ENCODE data around the gene BAAT. TPM values are rescaled to one million over a fixed set of nuclear protein-coding genes. Genes with fewer than 3 reads are reported as not detected.
"Not testable (repeated sequence)": the region's sequence is repeated elsewhere in the genome, so short reads cannot be mapped to it uniquely, and the experiment has no call there.

Gene BAAT
- total RNA-seq (2014; rRNA removed; shearing (Covaris generic)): not detected in 2 replicates
- 0.19 TPM in 1 of 2 replicates, not detected in the other for polyA plus RNA-seq (2016; fragmentation: Nextera tagmentation; extraction: Ambion mirVana)

DNA sequence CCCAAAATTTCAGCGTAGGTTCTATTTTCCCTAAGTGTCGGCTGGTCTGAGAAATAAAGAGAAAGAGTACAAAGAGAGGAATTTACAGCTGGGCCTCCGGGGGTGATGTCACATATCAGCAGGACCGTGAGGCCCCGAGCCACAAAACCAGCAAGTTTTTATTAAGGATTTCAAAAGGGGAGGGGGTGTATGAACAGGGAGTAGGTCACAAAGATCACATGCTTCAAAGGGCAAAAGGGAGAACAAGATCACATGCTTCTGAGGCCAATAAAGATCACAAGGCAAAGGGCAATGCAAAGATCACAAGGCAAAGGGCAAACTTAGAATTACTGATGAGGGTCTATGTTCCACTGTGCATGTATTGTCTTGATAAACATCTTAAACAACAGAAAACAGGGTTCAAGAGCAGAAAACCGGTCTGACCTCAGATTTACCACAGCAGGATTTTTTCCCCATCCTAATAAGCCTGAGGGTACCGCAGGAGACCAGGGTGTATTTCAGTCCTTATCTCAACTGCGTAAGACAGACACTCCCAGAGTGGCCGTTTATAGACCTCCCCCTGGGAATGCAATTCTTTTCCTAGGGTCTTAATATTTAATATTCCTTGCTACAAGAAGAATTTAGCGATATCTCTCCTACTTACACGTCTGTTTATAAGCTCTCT, at the start of gene BAAT:
TSS of gene BAAT (minus strand) at position 134 of the 664 bp plus-strand sequence. CDS start 13,602 bp downstream, outside the sequence.
- H3K4me1 ChIP-seq (ENCODE audit: insufficient read depth); H3K36me3 ChIP-seq (ENCODE audit: low read depth); in situ Hi-C loops (cut with MboI); H3K9me2 ChIP-seq (ENCODE audit: insufficient read depth); H3K79me2 ChIP-seq (ENCODE audit: insufficient read depth); H3K4me3 ChIP-seq; H3F3A ChIP-seq (ENCODE audit: insufficient read depth); H2AFZ ChIP-seq; H4K20me1 ChIP-seq (ENCODE audit: insufficient read depth); H3K9me3 ChIP-seq (ENCODE audit: low read depth); DNase-seq; H3K27me3 ChIP-seq (replicated peaks; ENCODE audit: insufficient read depth); H3K27ac ChIP-seq; H3K4me2 ChIP-seq (ENCODE audit: unreplicated experiment); H3K9ac ChIP-seq: not testable (repeated sequence)
- 94 to 96% methylated on average over 11 of the region's 11 CpGs for WGBS, 2 experiments (ENCODE audit: low coverage in 1 of 2, low lambda C conversion rate in 2 of 2, missing lambda C conversion rate in 2 of 2)

DNA sequence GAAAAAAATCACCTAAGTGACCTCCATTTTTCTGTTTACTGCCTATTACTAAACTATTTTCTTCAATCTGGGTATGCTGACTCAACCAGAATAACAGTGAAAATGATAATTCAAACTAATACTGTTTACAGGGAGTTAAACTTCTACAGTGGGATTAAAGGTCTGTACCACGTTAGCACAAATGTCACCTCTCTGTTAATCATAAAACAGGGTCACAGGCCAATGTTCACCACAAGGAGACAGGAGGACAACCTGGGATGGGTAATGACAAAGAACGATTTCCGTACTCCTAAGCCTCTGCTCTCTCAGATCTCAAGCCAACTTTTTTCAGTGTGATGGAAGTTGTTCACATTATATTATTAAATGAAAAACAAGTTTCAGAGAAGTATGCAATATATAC, 48.4 kb upstream of the BAAT start:
- 40 to 41% methylated on average over 3 of the region's 3 CpGs for WGBS, 2 experiments (ENCODE audit: low coverage in 1 of 2, low lambda C conversion rate in 2 of 2, missing lambda C conversion rate in 2 of 2)
- no peak for DNase-seq
- Histone ChIP-seq H3K27ac (no peak overlapping the region), H2AFZ (no peak overlapping the region), H3K79me2 (ENCODE audit: insufficient read depth) (no peaks in the 10 kb centered on the region), H3K4me2 (ENCODE audit: unreplicated experiment) (no peak overlapping the region), H4K20me1 (ENCODE audit: insufficient read depth) (no peaks in the 10 kb centered on the region), H3F3A (ENCODE audit: insufficient read depth) (no peaks in the 10 kb centered on the region), H3K4me1 (ENCODE audit: insufficient read depth) (no peaks in the 10 kb centered on the region), H3K9me2 (ENCODE audit: insufficient read depth) (no peaks in the 10 kb centered on the region), H3K9me3 (ENCODE audit: low read depth) (no peaks in the 10 kb centered on the region), H3K36me3 (ENCODE audit: low read depth) (no peaks in the 10 kb centered on the region), H3K4me3 (no peak overlapping the region), H3K9ac (no peak overlapping the region), H3K27me3 (replicated peaks; ENCODE audit: insufficient read depth) (peaks cover 9% of the 10 kb centered on the region)
- TF ChIP-seq EZH2 (IDR thresholded peaks at IDR 0.05; ENCODE audit: insufficient read depth, poor library complexity, severe bottlenecking) (no peak), EZH2phosphoT487 (IDR thresholded peaks at IDR 0.05; ENCODE audit: insufficient read depth, low read depth) (no peak)
- in situ Hi-C loops (cut with MboI): no loop called here

DNA sequence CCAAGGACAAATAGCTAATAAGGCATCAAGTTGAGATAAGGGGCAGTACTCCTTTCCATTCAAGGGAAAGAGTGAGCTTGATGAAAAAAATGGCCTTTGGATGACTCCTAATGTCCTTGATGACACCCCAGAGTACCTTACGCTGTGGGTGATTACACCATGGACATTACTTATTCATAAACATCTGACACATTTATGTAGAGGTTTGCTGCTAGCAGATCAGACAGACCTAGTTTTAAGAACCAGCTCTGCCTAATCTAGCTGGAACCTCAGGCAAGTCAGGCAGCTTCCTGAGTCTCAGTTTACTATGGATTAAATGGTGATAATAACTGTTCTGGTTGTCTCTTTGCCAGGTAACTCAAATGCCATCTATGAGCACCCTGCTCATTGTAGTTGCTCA, 47.9 kb upstream of the BAAT start:
- Histone ChIP-seq H3K36me3 (ENCODE audit: low read depth) (no peaks in the 10 kb centered on the region), H3K4me3 (no peak overlapping the region), H2AFZ (no peak overlapping the region), H3K4me2 (ENCODE audit: unreplicated experiment) (no peak overlapping the region), H3K4me1 (ENCODE audit: insufficient read depth) (no peaks in the 10 kb centered on the region), H3F3A (ENCODE audit: insufficient read depth) (no peaks in the 10 kb centered on the region), H4K20me1 (ENCODE audit: insufficient read depth) (no peaks in the 10 kb centered on the region), H3K27ac (no peak overlapping the region), H3K9ac (no peak overlapping the region), H3K9me3 (ENCODE audit: low read depth) (no peaks in the 10 kb centered on the region), H3K79me2 (ENCODE audit: insufficient read depth) (no peaks in the 10 kb centered on the region), H3K9me2 (ENCODE audit: insufficient read depth) (no peaks in the 10 kb centered on the region), H3K27me3 (replicated peaks; ENCODE audit: insufficient read depth) (peaks cover 9% of the 10 kb centered on the region)
- in situ Hi-C loops (cut with MboI): no loop called here
- TF ChIP-seq EZH2 (IDR thresholded peaks at IDR 0.05; ENCODE audit: insufficient read depth, poor library complexity, severe bottlenecking) (no peak), EZH2phosphoT487 (IDR thresholded peaks at IDR 0.05; ENCODE audit: insufficient read depth, low read depth) (no peak)
- no peak for DNase-seq
- 54 to 68% methylated on average over 1 of the region's 1 CpG for WGBS, 2 experiments (ENCODE audit: low coverage in 1 of 2, low lambda C conversion rate in 2 of 2, missing lambda C conversion rate in 2 of 2)

DNA sequence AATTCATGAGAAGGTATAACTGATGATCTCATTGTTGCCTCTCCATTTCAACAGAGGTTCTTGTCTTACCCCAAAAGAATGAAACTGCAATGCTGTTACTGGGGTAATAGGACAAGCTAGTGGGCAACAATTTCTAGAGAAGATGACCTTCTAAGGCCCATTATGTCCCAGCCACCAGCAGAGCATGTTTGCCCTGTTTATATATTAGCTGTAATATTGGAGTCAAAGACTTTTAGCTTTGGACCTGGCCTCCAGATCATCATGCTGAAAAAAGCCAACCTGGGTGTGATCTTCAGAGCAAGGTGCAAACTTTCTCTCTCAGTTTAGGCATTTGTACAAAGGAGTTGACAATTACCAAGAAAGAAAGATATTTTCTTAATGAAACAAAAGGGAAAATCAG, 47.4 kb upstream of the BAAT start:
- H3K4me3 ChIP-seq: no peak overlapping the region
- no peaks in the 10 kb centered on the region for H3K9me2 ChIP-seq (ENCODE audit: insufficient read depth)
- no peak overlapping the region for H3K4me2 ChIP-seq (ENCODE audit: unreplicated experiment)

DNA sequence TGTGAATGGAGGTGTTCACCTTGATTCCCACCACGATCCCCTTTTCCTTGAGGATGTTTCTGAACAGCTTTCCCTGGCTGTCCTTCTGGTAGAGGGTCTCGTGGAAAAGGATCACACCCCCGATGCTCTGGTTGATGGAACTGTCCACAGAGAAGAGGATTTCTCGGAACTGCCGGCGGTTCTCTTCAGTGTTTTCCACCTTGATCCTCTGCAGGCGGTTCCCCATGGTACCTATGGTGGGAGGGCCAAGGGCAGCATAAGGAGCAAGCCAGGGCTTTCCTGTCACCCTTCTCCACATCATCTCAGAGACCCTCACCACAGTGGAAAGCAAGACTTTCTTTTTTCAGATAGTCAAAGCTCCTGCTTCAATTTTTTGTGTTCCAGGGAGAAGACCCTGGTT, 44.9 kb upstream of the BAAT start:
- no peaks in the 10 kb centered on the region for H3F3A ChIP-seq (ENCODE audit: insufficient read depth)
- no peak overlapping the region for H3K4me3 ChIP-seq
- DNase-seq: no peak
- no peak overlapping the region for H3K9ac ChIP-seq
- 56 to 59% methylated on average over 7 of the region's 7 CpGs for WGBS, 2 experiments (ENCODE audit: low coverage in 1 of 2, low lambda C conversion rate in 2 of 2, missing lambda C conversion rate in 2 of 2)
- no peak overlapping the region for H3K27ac ChIP-seq
- no peaks in the 10 kb centered on the region for H4K20me1 ChIP-seq (ENCODE audit: insufficient read depth)
- no peak for TF ChIP-seq EZH2 (IDR thresholded peaks at IDR 0.05; ENCODE audit: insufficient read depth, poor library complexity, severe bottlenecking)
- H3K27me3 ChIP-seq (replicated peaks; ENCODE audit: insufficient read depth): peaks cover 9% of the 10 kb centered on the region
- H2AFZ ChIP-seq: no peak overlapping the region
- no peaks in the 10 kb centered on the region for H3K79me2 ChIP-seq (ENCODE audit: insufficient read depth)
- H3K4me2 ChIP-seq (ENCODE audit: unreplicated experiment): no peak overlapping the region
- no peaks in the 10 kb centered on the region for H3K9me3 ChIP-seq (ENCODE audit: low read depth)
- H3K9me2 ChIP-seq (ENCODE audit: insufficient read depth): no peaks in the 10 kb centered on the region
- H3K4me1 ChIP-seq (ENCODE audit: insufficient read depth): no peaks in the 10 kb centered on the region
- in situ Hi-C loops (cut with MboI): no loop called here
- no peaks in the 10 kb centered on the region for H3K36me3 ChIP-seq (ENCODE audit: low read depth)

More for the DNA sequence above, 47.4 kb upstream of the BAAT start:
- Histone ChIP-seq H3K4me1 (ENCODE audit: insufficient read depth) (no peaks in the 10 kb centered on the region), H3K36me3 (ENCODE audit: low read depth) (no peaks in the 10 kb centered on the region), H3K27ac (no peak overlapping the region), H3F3A (ENCODE audit: insufficient read depth) (no peaks in the 10 kb centered on the region), H3K27me3 (replicated peaks; ENCODE audit: insufficient read depth) (peaks cover 9% of the 10 kb centered on the region), H4K20me1 (ENCODE audit: insufficient read depth) (no peaks in the 10 kb centered on the region), H3K9ac (no peak overlapping the region), H3K9me3 (ENCODE audit: low read depth) (no peaks in the 10 kb centered on the region), H2AFZ (no peak overlapping the region), H3K79me2 (ENCODE audit: insufficient read depth) (no peaks in the 10 kb centered on the region)
- in situ Hi-C loops (cut with MboI): no loop called here
- no peak for DNase-seq
- no peak for TF ChIP-seq EZH2phosphoT487 (IDR thresholded peaks at IDR 0.05; ENCODE audit: insufficient read depth, low read depth)
- TF ChIP-seq EZH2 (IDR thresholded peaks at IDR 0.05; ENCODE audit: insufficient read depth, poor library complexity, severe bottlenecking): no peak
